GM20000 (cell line): ENCODE measurements around the gene SYNPO2L.
"Not testable (repeated sequence)": the region's sequence is repeated elsewhere in the genome, so short reads cannot be mapped to it uniquely, and the experiment has no call there.

ENCODE experiments used
- DNase-seq: peaks from one replicate; pipeline ENCODE4 v3.0.0; 2012; ENCODE audit warnings: low spot score
- CTCF ChIP-seq: IDR thresholded peaks from 2 replicates; pipeline ENCODE4 v1.5.1; 2012; ENCODE audit warnings: mild to moderate bottlenecking, control low read depth; ENCODE audit errors: extremely low read depth, missing control alignments

Gene SYNPO2L

DNA sequence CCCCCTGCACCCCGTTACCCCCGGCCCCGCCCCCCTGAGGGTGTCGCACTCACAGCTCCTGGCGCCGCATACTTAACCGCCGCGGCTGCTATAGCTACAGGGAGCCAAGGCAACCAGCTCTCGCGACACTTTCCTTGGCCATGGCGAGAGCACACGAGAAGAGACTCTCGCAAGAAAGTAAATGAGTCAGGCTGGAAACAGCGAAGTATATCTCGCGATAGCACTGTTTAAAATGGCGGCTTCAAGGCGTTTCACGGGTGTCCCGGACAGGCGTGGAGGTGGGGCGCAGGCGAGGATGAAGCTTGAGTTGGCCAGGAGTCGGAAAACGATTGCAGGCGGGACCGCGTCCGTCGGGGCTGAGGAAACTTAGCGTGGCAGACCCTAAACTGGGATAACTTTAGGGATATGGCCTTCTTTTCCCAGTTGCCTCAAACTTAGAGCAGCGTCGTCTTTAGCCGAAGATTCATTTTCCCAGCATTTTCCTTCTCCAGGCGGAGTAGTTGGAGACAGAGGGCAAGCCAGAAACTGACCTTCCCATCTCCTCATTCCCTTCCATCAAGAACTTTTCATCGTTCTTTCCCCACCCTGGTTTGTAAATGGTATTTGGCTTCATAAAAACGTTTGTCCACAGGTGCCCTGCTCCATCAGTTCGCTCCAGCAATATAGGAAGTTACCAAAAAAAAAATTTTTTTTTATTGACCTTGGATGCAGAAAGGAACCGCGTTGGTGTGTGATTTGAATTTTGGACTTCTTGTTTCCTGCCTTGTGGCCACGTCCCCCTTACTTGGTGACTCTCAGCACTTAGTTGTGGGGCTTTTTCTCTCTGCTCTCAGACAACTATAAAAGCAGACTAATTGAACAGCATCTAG is 29.7 kb downstream of the SYNPO2L start:
- DNase-seq = peak; percentile 94
- no peak for TF ChIP-seq CTCF

DNA sequence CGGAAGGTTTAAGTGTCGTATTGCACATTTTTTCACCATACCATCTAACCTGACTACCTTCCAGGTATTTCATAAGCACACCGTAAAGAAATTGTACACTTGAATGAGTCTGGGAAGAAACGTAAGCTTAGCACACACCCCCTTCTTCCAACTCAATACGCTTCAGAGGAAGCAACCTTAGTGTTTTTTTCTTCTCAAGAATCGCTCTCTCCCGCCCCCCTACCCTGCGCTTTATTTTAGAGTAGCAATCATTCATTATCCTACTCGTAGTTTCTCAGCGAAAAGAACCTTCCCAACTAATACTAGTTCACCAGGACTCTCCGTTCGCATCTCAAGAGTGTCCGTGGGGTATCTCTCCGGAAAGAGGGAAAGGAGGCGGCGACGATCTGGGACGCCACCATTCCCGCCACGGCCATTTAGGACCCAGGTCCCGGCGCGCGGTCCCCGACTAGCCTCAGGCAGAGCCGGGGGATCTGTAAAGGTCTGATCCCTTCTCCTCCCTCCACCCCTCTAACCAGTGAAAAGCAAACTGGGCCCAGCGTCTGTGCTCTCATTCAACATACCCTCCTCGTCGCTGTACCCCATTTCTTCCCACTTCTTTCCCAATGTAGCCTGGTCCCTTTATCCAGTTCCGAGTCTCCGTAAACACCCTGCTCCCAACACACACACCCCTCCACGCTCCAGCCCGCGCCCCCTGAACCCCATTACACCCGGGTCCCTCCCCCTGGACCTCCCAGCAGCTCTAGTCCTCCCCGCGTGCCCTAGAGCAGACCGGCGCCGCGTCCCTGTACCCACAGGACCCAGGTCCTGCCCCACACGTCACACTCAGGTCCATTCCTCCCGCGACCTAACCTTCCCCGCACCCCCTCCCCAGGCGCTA is 30.6 kb downstream of the SYNPO2L start:
- no peak for TF ChIP-seq CTCF
- DNase-seq = peak; percentile 27

DNA sequence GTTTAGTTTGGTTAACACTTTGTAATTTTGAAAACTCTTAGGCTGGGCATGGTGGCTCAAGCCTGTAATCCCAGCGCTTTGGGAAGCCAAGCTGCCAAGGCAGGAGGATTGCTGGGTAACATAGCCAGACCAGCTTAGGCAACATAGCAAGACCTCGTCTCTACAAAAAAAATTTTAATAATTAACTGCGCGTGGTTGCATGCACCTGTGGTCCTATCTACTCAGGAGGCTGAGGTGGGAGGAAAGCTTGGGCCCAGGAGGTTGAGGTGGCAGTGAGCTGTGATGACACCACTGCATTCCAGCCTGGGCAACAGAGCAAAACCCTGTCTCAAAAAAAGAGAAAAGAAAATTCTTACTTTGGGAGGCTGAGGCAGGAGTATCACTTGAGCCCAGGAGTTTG is 32.8 kb downstream of the SYNPO2L start:
- DNase-seq = no peak
- TF ChIP-seq CTCF = no peak

GRCh38 chr10:73620974-73621373 is 34.9 kb downstream of the SYNPO2L start:
- not testable (repeated sequence) for DNase-seq

DNA sequence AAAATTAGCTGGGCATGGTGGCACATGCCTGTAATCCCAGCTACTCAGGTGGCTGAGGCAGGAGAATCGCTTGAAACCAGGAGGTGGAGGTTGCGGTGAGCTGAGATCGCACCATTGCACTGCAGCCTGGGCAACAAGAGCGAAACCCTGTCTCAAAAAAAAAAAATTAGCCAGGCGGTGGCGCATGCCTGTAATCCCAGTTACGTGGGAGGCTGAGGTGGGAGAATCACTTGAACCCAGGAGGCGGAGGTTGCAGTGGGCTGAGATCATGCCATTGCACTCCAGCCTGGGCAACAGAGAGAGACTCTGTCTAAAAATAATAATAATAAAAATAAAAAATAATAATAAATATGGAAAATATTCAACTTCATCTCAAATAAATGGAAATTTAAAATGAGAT is 38.7 kb downstream of the SYNPO2L start:
- not testable (repeated sequence) for DNase-seq

DNA sequence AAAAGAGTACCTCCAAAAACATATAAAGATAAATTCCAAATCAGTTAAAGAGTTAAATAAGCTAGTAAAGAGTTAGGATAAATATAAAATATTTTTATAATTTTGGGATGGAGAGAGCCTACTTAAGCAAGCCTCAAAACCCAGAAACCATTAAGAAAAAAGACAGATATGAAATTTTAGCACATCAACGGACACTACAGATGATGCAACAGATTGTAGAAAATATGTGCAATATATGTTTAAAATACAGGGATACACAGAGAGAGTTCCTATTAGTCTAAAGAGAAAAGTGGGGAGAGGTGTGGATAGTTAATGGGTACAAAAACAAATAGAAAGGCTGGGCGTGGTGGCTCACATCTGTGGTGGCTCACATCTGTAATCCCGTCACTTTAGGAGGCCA is 41.1 kb downstream of the SYNPO2L start:
- DNase-seq = no peak
- TF ChIP-seq CTCF = no peak

- no peak for DNase-seq
- TF ChIP-seq CTCF = no peak
Measured at GRCh38 chr10:73609116-73609515, 46.7 kb downstream of the SYNPO2L start.

GRCh38 chr10:73601486-73601921 is 54.3 kb downstream of the SYNPO2L start:
- TF ChIP-seq CTCF = no peak
- DNase-seq = no peak
